ENCODE data around the gene TPCN2.

The TPCN2 gene

DNA sequence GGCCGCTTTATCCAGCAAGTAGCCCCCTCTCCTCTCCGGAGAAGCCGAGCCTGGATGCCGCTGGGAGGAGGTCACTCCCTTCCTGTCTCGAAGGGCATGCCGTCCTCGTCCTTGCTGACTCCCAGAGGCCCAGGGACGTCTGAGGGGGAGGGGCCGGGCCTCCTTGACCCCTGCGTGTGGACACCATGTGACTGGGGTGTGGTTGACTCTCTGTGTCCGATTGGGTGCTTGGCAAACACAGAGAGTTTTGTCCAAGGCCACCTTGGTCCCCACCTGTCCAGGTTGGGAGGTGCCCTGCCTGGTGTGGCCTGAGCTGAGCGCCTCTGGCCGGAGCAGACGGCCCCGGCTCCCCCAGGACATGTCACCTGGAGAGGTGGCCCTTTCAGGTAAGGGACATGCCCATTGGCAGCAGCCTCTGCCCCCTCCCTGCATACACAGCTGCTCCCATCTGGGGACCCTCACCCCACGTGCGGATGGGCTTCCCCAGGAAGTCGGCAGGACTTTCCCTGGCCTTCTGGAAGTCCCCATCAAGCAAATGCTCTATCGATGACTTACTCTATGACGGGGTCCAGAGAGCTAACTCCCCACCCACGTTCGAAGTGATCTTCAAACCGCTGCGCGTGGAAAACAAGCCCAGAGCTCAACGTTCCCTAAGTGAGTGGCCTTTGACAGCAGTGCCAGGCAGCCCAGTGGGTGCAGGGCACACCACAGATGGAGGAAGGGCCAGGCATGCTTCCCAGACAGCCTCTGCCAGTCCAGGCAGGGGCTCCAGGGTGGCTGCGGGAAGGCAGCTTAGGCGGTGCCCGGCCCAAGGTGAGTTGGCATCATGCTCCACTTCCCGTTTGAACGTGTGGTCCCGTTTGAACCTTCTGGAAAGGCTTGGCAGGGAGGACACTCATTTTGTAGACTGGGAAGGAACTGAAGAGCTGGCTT, 106.8 kb downstream of the TPCN2 start, which contains the start of gene SMIM38:
Gene SMIM38 (plus strand): TSS at position 634 of the 933 bp plus-strand sequence. CDS start 1,912 bp downstream, outside the sequence.
- no peak for DNase-seq

DNA sequence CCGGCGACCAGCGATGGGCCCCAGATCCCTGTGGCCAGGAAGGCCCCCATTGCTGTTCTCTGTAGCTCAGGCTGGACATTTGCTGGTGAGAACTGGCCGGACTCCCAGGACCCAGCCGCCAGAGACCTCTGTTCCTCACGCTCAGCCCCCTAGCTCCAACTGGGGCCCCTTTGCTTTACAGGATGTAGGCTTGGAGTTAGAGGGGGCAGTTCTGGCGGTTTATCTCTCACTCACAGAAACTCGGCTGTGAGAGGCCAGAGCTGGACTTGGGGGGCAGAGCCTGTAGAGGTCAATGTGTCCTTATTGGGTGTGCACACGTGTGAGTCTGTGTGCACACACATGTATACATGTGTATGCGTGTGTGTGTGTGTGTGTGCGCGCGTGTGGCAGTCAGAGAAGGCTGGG, 107.5 kb downstream of the TPCN2 start:
- no peak for DNase-seq

DNA sequence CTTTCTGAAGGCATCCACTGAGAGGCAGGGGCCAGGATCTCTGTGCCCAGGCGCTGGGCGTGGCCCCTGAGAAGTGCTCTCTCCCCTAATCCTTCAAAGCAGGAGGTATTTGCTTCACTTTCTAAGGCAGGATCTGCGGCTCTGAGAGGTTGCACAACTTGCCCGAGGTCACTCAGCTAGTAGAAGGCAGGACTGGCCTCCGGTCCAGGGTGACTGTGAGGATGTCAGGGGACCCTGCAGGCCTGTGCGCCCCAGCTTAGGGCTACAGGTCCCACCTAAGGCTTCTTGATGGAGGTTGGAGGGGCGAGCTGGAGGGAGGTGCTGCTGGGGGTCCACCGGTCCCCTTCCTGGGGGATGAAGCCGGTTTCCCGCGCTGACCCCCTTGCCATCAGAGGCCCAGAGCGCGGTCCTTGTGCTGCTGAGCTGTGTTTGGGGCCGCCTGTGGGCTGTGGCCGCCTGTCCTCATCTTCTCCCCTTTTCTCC, 108.0 kb downstream of the TPCN2 start:
- no peak for DNase-seq

DNA sequence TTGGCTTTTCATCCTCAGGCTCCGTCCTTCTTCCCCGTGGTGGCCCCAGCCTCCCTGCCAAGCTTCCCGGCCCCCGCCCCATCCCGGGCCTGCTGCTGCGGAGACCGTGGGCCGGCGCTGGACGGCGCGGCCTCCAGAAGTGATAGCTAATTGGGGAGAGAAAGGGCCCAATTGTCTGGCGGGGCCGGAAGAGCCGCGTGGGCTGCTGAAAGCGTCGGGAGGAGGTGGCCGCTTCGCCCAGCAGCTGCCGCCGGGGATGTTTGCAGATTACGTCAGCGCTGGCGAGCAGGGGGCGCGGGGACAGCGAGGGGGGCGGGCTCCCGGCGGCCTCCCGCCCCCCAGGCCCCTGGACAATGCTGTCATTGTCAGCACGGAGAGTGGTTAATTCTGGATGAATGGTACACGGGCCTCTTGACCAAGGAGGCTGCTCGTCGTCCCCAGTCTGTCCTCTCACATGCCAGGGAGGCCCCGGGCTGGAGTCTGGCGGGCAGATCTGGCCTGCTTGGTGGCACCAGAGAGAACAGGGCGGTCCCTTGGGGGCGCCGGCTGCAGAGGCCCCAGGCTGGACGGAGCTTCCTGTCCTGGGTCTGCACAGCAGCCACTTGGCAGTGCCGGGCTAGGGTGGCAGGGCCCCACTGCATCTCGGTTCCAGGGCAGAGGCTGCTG, 108.6 kb downstream of the TPCN2 start:
- DNase-seq, result no peak

DNA sequence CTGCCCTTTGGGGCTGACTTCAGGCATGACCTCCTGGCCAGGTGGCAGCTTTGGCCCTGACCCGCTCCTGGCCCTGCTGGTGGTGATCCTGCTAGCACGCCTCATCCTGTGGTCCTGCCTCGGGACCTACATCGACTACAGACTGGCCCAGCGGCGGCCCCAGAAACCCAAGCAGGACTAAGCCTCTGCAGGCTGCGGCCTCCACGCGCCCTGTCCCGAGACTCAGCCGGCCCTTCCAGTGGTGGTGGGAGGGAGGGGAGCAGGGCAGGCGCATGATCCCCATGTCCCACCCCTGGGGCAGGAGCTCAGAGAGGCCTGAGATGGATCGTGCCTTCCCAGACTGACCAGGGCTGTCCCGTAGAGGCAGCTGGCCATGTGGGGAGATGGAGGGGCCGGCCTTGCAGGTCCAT, 109.1 kb downstream of the TPCN2 start:
- DNase-seq, result no peak

GRCh38 chr11:69158301-69159149, 109.8 kb downstream of the TPCN2 start:
- no peak for DNase-seq

DNA sequence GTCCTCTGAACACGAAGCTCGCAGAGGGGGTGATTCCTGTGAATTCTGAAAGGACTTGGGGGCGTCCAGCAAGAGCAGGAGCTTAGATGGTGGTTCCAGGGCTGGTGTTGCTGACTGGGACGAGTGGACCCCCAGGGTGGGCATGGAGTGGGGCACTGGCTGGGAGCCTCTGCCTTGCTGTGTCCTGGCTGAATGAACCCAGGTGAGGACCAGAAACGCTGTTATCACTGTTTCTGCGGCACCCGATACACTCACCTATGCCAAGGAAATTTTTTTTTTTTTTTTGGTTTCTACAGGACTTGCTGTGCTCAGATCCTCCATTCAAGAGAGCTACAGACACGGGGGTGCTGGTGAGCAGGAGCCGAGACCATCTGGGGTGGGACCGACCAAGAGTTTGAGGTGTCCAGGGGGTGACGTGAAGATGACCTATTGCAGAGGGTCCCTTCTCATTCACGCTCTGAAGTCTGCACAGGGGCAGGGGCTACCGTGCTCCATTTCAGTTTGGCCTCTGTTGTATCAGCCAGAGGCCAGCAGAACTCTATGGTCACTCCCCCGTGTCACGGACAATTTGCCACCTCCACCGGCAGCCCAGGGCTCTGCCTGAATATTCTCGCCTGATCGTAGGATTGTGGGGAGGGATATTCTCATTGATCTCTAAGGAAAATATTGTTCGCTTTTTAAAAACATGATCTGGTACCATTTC, 110.6 kb downstream of the TPCN2 start:
- DNase-seq, result no peak

GRCh38 chr11:69160296-69161116, 111.8 kb downstream of the TPCN2 start:
- no peak for DNase-seq

- no peak for DNase-seq
These were observed 112.3 kb downstream of the TPCN2 start for GRCh38 chr11:69161117-69161407.

- no peak for DNase-seq
These were observed 113.8 kb downstream of the TPCN2 start for GRCh38 chr11:69162505-69162904.

DNA sequence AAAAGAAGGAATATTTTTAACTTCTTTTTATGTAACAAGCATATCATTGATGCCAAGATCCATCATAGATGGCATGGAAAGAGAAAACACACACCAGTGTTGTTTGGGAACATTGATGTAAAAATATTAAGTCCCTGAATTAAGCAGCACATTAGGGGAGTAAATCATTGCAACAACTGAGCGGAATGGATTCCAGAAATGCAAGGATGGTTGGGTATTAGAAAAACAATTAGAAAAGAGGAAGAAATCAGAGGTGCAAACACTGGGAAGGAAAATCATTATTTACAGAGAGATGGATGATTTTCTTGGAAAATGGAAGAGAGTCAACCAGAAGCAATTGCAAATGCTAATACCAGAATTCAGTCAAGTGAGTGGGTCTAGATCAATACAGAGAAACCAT, 115.1 kb downstream of the TPCN2 start:
- no peak for DNase-seq

DNA sequence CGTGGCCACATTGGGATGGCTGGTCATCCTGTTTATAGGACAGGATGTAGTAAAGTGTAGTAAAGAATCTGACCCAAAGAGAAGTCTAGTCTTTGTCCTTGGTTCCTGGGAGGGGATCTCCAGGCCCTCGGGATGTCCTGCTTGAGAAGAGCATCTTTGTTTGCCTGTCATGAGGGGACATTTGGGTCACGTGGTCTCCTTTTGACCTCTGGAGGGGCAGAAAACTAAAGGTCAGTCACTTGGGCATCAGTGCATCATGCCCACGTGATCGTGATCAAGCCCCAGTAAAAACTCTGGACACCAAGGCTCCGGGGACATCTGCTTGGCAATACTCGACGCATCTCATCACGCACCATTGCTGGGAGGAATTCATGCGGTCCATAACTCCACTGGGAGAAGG, 116.1 kb downstream of the TPCN2 start:
- DNase-seq, result no peak

- no peak for DNase-seq
These were observed 117.0 kb downstream of the TPCN2 start for GRCh38 chr11:69165775-69166174.

- peak; percentile 80 for DNase-seq
These were observed 117.7 kb downstream of the TPCN2 start for GRCh38 chr11:69166218-69167115.

DNA sequence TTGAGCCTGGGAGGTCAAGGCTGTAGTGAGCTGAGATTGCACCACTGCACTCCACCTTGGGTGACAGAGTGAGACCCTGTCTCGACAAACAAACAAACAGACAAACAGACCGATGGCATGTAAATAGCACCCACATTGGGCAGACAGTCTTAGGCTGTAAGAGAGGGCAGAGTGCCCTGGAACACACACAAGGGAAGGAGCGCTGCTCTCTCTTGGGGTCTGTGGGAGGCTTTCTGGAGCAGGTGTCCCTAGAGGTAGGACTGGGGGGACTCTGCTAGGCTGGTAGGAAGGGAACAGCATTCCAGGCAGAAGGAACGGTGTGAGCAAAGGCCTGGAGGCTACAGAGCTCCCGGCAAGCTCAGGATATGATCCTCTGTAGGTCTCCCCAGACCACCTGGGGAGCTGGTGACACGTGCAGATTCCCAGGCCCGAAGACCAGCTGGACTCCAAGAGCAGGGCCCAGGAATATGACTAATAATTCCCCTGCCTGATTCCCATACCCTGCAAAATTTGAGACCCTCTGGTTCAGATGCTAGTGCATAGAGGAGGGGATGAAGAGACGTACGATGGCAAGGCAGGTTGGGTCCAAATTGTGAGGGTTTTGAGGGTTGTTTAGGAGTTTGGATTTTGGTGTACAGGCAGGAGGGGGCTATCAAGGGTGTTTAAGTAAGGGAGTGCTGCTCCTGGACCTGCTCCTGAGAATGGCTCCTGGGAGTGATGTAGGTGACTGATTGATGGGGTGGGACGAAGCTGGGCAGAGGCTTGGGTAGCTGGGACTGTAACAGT, 118.6 kb downstream of the TPCN2 start:
- DNase-seq, result no peak

DNA sequence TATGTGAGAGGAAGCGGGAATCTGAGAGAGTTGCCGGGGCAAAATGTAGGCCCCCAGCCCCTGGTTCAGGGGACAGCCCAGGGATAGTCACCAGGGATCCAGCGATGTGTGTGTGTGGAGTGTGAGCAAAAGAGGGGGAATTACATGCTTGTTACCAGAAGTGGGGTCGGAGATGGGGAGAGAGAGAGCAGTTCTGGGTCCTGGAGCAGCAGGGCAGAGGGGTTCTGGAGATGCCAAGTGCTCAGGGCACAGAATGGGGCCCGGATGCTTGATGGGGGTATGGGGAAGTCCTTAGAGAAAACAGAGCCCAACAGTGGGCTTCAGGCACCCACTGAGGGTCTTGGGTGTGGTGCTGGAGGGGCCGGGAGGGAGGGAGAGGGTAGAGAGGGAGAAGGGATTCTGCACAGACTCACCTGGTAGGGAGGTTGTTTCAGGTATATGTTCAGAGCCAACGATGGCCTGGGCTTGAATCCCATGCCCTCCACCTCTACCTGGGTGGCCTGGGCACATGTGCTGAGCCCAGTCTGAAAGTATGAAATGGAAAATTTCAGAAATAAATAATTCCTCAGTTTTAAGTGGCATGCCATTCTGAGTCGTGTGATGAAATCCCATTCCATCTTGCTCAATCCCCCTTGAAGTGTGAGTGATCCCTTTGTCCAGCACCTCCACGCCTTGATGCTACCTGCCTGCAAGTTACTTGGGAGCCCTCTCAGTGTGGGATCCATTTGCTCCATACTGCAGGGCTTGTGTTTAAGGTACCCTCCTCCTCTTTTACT, 119.4 kb downstream of the TPCN2 start:
- no peak for DNase-seq

GRCh38 chr11:69169479-69169878, 120.7 kb downstream of the TPCN2 start:
- no peak for DNase-seq

- no peak for DNase-seq
These were observed 122.0 kb downstream of the TPCN2 start for GRCh38 chr11:69170704-69171103.

Measured in activated CD8-positive, alpha-beta memory T cell treated with anti-CD3 and anti-CD28 coated beads for 24 hours (primary cell).